Endothelial cell of umbilical vein (primary cell): ENCODE measurements around the gene HOXC13. TPM values are rescaled to one million over a fixed set of nuclear protein-coding genes. Genes with fewer than 3 reads are reported as not detected.

Experiments used
- BruUV-seq: library from RNA; stranded (reverse); fragments of 400-500 nt; replicated peaks from 2 replicates; lab custom pipeline; 2021; lab: Mats Ljungman, UMichigan
- CTCF ChIA-PET: fragments of 300-600, 350-600 bp; sonication (Branson Sonifier 250); formaldehyde crosslinking; loops from one replicate; lab custom pipeline; 2021; ENCODE audit warnings: antibody characterized with exemption, inconsistent platforms; lab: Charles Lee
- POLR2A ChIA-PET: fragments of 300-600, 350-600 bp; sonication (Branson Sonifier 250); formaldehyde crosslinking; loops from one replicate; lab custom pipeline; 2021; ENCODE audit warnings: antibody characterized with exemption, inconsistent platforms; lab: Charles Lee
- DNase-seq: peaks from one replicate; pipeline ENCODE4 v3.0.0-alpha.2; 2011; ENCODE audit warnings: low read depth, low spot score
- FAIRE-seq: peaks from 2 replicates; lab custom pipeline; 2011; peaks lifted over from hg19 to GRCh38; lab: Jason Lieb, UNC
- H2AFZ ChIP-seq: 2 replicates; pipeline ENCODE4 v1.6.0; 2012; ENCODE audit warnings: low read depth, low read length, control low read depth, inconsistent platforms
- H3K27ac ChIP-seq: 2 replicates; pipeline ENCODE4 v1.5.1; 2011; ENCODE audit warnings: low read depth, mild to moderate bottlenecking, control low read depth, low read length, moderate library complexity; ENCODE audit not compliant: insufficient read depth
- H3K27me3 ChIP-seq, 2 experiments: 2 replicates each; pipeline versions ENCODE4 v1.6.0 to v1.6.1; 2011; ENCODE audit warnings: low read length in 2 of 2, mixed read lengths in 1 of 2; ENCODE audit not compliant: control insufficient read depth in 2 of 2, insufficient read depth in 2 of 2
- H3K36me3 ChIP-seq, 2 experiments: 2 replicates in 1 of 2; 3 replicates in 1 of 2; pipeline ENCODE4 v1.5.1; 2011; ENCODE audit warnings: low read length in 2 of 2, mild to moderate bottlenecking in 1 of 2, moderate library complexity in 1 of 2; ENCODE audit not compliant: control insufficient read depth in 2 of 2, insufficient read depth in 2 of 2; ENCODE audit errors: extremely low read depth in 1 of 2
- H3K4me1 ChIP-seq: 3 replicates; pipeline ENCODE4 v1.5.1; 2011; ENCODE audit warnings: mild to moderate bottlenecking, low read length; ENCODE audit not compliant: control insufficient read depth, insufficient read depth; ENCODE audit errors: extremely low read depth
- H3K4me2 ChIP-seq: 2 replicates; pipeline ENCODE4 v1.6.1; 2011; ENCODE audit warnings: low read length, control low read depth, mixed read lengths; ENCODE audit not compliant: insufficient read depth
- H3K4me3 ChIP-seq, 3 experiments: fragments of 200-600 bp in 1 of 3; sonication (generic), shearing (Covaris generic) in 1 of 3; replicated peaks in 1 of 3; 2 replicates each; pipeline ENCODE4 v1.5.1; 2011 to 2016; ENCODE audit warnings: control low read depth in 3 of 3, low read length in 3 of 3, mild to moderate bottlenecking in 2 of 3, inconsistent platforms in 1 of 3, low read depth in 1 of 3, moderate library complexity in 1 of 3; ENCODE audit not compliant: insufficient read depth in 1 of 3
- H3K79me2 ChIP-seq: 2 replicates; pipeline ENCODE4 v1.6.0; 2012; ENCODE audit warnings: low read length, inconsistent platforms; ENCODE audit not compliant: control insufficient read depth, insufficient read depth
- H3K9ac ChIP-seq: replicated peaks from 2 replicates; pipeline ENCODE3; 2011; ENCODE audit warnings: low read length, control low read depth; ENCODE audit not compliant: insufficient read depth; ENCODE audit errors: extremely low read depth
- H3K9me1 ChIP-seq: replicated peaks from 3 replicates; pipeline ENCODE4 v1.6.0; 2011; ENCODE audit warnings: mild to moderate bottlenecking, low read length; ENCODE audit not compliant: control insufficient read depth, insufficient read depth; ENCODE audit errors: extremely low read depth
- H3K9me3 ChIP-seq: replicated peaks from 2 replicates; pipeline ENCODE4 v1.5.1; 2012; ENCODE audit warnings: low read length, inconsistent platforms; ENCODE audit not compliant: control insufficient read depth, insufficient read depth
- H4K20me1 ChIP-seq: replicated peaks from 2 replicates; pipeline ENCODE3; 2011; ENCODE audit warnings: mild to moderate bottlenecking, low read length; ENCODE audit not compliant: control insufficient read depth, insufficient read depth; ENCODE audit errors: extremely low read depth
- EZH2 ChIP-seq: IDR thresholded peaks from 2 replicates; pipeline ENCODE4 v1.6.1; 2012; ENCODE audit warnings: borderline replicate concordance, low read depth, mild to moderate bottlenecking, moderate library complexity, low read length, inconsistent platforms; ENCODE audit not compliant: severe bottlenecking
- FOS ChIP-seq: IDR thresholded peaks from 2 replicates; pipeline ENCODE4 v1.6.1; 2011; ENCODE audit warnings: mild to moderate bottlenecking, low read length, moderate library complexity, borderline replicate concordance; ENCODE audit not compliant: insufficient read depth
- GATA2 ChIP-seq: IDR thresholded peaks from 2 replicates; pipeline ENCODE4 v1.7.0; 2011; ENCODE audit warnings: low read depth, mild to moderate bottlenecking, moderate library complexity, mixed read lengths, low read length; ENCODE audit not compliant: insufficient read length, insufficient read depth
- JUN ChIP-seq: IDR thresholded peaks from 2 replicates; pipeline ENCODE4 v1.6.1; 2011; ENCODE audit warnings: borderline replicate concordance, low read depth; ENCODE audit not compliant: insufficient read length, insufficient read depth
- MAX ChIP-seq: IDR thresholded peaks from 2 replicates; pipeline ENCODE4 v1.6.1; 2011; ENCODE audit not compliant: insufficient read depth, insufficient read length
- MYC ChIP-seq: IDR thresholded peaks from one replicate; pipeline ENCODE4 v1.6.1; 2011; ENCODE audit warnings: mild to moderate bottlenecking, low read depth, low read length
- POLR2A ChIP-seq: IDR thresholded peaks from 2 replicates; pipeline ENCODE4 v1.6.1; 2012; ENCODE audit warnings: low read depth, mild to moderate bottlenecking, control low read depth, low read length
- POLR2AphosphoS5 ChIP-seq: IDR thresholded peaks from 2 replicates; pipeline ENCODE4 v1.6.1; 2012; ENCODE audit warnings: low read depth, mild to moderate bottlenecking, control low read depth, low read length, moderate library complexity; ENCODE audit not compliant: insufficient read depth
- dilution Hi-C: fragments of 300-500 bp; cut with MboI; formaldehyde crosslinking; loops from one replicate; pipeline ENCODE4 v1.15.0; 2019; ENCODE audit warnings: low sequenced_read_pairs; ENCODE audit not compliant: extremely low pct_ligation_motif_present
- intact Hi-C: fragments of 100-400 bp; cut with micrococcal nuclease; formaldehyde crosslinking; loops from one replicate; pipeline ENCODE4 v1.10.0; 2022
- polyA plus RNA-seq, 4 experiments: library from polyadenylated mRNA; depleted of rRNA in 3 of 4; stranded (reverse) in 3 of 4; unstranded in 1 of 4; fragments of >200 nt; gene quantifications; 2 replicates each; pipeline versions ENCODE4 v1.2.1 to v1.2.3, GENCODE V29; 2011 to 2012; ENCODE audit warnings: missing spikeins in 1 of 4
- total RNA-seq: library from RNA; stranded (reverse); gene quantifications from 2 replicates; pipeline ENCODE4 v1.2.3, GENCODE V29; 2021
- TF ChIP-seq, protein P1 (sequence below), 2 donors: IDR thresholded peaks; 1 replicate in 1 of 2; 2 replicates in 1 of 2; pipeline ENCODE4 v1.5.1; 2011; ENCODE audit warnings: low read length in 2 of 2, mild to moderate bottlenecking in 2 of 2, moderate library complexity in 2 of 2, control low read depth in 1 of 2, inconsistent platforms in 1 of 2, low read depth in 1 of 2; ENCODE audit not compliant: insufficient read depth in 1 of 2; ENCODE audit errors: extremely low read depth in 1 of 2

HOXC13 gene
- total and polyA plus RNA-seq, 2 donors (not counting 3 experiments of a cell fraction or from before 2014, with no cell fraction given) = not detected

GRCh38 chr12:53944209-53944608 lies 5.6 kb downstream of the HOXC13 start:
- POLR2A ChIA-PET = no interaction called here
- no peak overlapping the region for H2AFZ ChIP-seq
- no peaks in the 10 kb centered on the region for H4K20me1 ChIP-seq
- FAIRE-seq = no peak
- H3K79me2 ChIP-seq = no peaks in the 10 kb centered on the region
- DNase-seq = no peak
- dilution Hi-C loops = no loop called here
- H3K4me1 ChIP-seq = no peaks in the 10 kb centered on the region
- no TSS peak for BruUV-seq
- H3K9ac ChIP-seq = no peak overlapping the region
- H3K27ac ChIP-seq = no peak overlapping the region
- no peaks in the 10 kb centered on the region for H3K9me1 ChIP-seq
- H3K9me3 ChIP-seq = no peaks in the 10 kb centered on the region
- H3K27me3 ChIP-seq = peaks cover 76 to 93% of the 10 kb centered on the region in 2 experiments
- TF ChIP-seq MYC (no peak), MAX (no peak), JUN (no peak), FOS (no peak), EZH2 (no peak), POLR2AphosphoS5 (no peak), GATA2 (no peak), POLR2A (no peak)
- TF ChIP-seq, protein P1, sequence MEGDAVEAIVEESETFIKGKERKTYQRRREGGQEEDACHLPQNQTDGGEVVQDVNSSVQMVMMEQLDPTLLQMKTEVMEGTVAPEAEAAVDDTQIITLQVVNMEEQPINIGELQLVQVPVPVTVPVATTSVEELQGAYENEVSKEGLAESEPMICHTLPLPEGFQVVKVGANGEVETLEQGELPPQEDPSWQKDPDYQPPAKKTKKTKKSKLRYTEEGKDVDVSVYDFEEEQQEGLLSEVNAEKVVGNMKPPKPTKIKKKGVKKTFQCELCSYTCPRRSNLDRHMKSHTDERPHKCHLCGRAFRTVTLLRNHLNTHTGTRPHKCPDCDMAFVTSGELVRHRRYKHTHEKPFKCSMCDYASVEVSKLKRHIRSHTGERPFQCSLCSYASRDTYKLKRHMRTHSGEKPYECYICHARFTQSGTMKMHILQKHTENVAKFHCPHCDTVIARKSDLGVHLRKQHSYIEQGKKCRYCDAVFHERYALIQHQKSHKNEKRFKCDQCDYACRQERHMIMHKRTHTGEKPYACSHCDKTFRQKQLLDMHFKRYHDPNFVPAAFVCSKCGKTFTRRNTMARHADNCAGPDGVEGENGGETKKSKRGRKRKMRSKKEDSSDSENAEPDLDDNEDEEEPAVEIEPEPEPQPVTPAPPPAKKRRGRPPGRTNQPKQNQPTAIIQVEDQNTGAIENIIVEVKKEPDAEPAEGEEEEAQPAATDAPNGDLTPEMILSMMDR (IDR thresholded peaks at IDR 0.05; ENCODE audit: extremely low read depth in 1 of 2, insufficient read depth in 1 of 2, low read depth in 1 of 2, low read length in 2 of 2) = no peak
- no peak overlapping the region for H3K4me2 ChIP-seq
- H3K36me3 ChIP-seq = no peaks in the 10 kb centered on the region
- intact Hi-C loops = no loop called here
- no peak overlapping the region for H3K4me3 ChIP-seq
- CTCF ChIA-PET = no interaction called here
